HG03354 (cell line): ENCODE data around the gene BORA.
"Not testable (repeated sequence)": the region's sequence is repeated elsewhere in the genome, so short reads cannot be mapped to it uniquely, and the experiment has no call there.

Source experiments
- ATAC-seq: cut with Tn5 transposase; IDR thresholded peaks from one replicate; pipeline ENCODE4 v1.9.1; 2021; ENCODE audit warnings: mild to moderate bottlenecking; ENCODE audit not compliant: unreplicated experiment, poor library complexity, severe bottlenecking

The BORA gene

GRCh38 chr13:72727417-72728289 is at the start of gene BORA, which contains the start of gene MZT1:
BORA (plus strand) TSS chr13:72727923; CDS start chr13:72728941, 1,018 bp downstream.
MZT1 (minus strand) TSS chr13:72727629; CDS start chr13:72727602, 27 bp downstream.
- ATAC-seq = peak; percentile 94

DNA sequence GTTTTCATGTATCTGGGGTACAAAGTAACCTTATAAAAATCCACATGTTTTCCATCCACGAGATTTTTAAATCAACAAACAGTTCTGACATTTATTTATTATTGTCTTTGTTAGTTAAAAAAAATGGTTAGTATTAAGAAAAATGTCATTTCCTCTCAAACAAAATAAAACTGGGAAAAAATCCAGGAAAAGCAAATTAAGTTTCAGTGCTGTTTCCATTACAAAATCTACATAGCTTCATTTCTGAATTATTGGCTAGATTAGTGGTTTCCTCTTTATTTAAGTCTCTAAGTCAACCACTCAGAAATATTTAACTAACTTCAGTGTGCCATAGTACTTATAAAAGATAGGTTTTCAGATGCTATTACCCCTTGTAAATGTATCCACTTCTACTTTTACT is 49.4 kb upstream of the BORA start:
- ATAC-seq = no peak

GRCh38 chr13:72680353-72680752 is 47.4 kb upstream of the BORA start:
- no peak for ATAC-seq

GRCh38 chr13:72686766-72687165 is 41.0 kb upstream of the BORA start:
- no peak for ATAC-seq

GRCh38 chr13:72689181-72689696 is 38.5 kb upstream of the BORA start:
- ATAC-seq = no peak

GRCh38 chr13:72692884-72693514 is 34.7 kb upstream of the BORA start:
- ATAC-seq = no peak

DNA sequence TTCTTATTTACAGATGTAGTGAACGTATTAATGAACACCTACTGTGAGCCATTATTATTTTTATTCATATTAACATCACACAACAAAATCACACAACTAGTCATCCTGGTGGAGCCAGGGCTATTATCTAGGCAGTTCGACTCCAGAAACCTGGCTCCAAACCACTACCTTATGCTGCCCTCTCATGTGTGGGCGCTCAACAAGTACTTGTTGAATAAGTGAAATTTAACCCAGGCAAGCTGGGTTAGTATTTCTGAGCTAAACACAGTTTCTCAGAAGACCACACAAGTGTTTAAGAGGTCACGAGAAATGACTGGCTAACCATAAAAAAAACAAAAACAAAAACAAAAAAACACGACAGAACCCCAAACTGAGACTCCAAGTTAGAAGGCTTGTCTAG is 33.9 kb upstream of the BORA start:
- no peak for ATAC-seq

GRCh38 chr13:72694314-72694713 is 33.4 kb upstream of the BORA start:
- no peak for ATAC-seq

DNA sequence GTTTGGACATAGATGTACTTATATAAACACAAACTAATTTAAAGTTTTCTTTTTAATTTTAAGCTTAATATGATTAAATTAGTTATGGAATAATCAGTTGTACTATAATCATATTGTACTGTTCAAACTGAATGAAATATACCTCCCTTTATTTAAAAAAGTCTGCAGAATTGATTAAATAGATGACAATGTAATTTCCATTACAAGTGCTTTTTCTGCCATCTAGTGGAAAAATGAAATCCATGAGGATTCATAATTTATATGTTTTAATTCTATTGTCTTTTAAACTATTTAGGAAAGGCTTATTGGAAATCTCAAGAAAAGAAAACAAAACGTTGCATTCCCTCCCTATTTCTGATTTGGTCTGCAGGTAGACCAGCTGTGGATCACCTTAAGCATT is 31.1 kb upstream of the BORA start:
- ATAC-seq = no peak

DNA sequence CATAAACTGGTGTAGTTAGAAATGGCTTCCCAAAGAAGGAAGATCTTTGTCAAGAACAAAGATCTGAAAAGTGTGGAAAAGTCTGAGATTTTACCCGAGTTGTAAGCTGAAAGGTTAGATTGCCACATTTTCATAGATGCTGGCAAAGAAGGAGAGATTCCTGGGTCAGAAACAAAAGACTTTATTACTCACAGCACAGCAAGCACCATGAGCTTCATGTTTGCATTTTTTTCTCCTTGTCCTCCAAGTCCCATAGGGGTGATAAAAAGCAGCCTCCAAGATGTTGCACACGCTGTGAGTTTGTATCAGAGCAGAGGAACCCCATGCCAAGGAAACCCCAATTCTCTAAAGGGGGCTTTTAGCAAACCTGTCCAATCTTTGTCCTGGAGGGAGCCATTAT is 29.6 kb upstream of the BORA start:
- ATAC-seq = no peak

DNA sequence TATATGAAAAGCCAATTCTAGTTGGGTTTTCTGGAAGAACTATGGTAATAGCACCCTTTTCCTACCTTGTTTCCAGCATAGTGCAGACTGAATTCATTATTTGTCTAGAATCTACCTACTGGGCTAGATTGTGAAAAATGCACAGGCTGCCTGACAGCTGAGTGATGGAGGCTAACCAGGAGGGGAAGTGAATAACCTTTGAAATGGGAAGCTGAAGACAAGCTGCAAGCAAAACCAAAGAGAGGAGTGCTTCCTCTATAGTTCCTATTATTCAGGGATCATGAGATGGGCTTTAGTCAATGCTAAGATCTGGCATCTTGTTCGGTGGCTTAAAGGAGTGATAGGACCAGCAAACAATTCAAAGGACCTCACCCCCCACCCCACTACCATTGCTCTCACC is 27.2 kb upstream of the BORA start:
- no peak for ATAC-seq

DNA sequence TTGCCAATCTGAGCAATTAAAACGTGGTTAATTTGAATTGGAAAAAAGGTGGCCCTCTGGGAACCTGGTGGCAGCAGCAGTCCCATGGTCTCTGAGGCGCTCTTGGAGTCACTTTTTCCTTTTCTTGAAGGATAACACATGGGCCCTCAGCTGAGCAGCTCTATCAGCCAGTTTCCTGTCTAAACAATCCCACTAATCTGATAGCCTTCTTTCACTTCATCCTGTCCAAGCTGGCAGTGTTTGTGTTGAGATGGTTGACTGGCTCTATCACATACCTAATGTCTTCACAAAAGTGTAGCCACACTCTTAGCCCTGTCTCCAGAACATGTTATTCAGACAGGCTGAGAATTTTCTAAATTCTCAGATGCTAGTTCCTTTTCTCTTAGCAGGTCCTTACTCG is 10.9 kb upstream of the BORA start:
- ATAC-seq = no peak

GRCh38 chr13:72726185-72726584 is 1.5 kb upstream of the BORA start:
- ATAC-seq = not testable (repeated sequence)

- peak; percentile 37 for ATAC-seq
Observed at GRCh38 chr13:72726726-72727416, 852 bp upstream of the BORA start.

- no peak for ATAC-seq
Observed at GRCh38 chr13:72728290-72728605, 525 bp downstream of the BORA start.

- no peak for ATAC-seq
Observed at GRCh38 chr13:72737033-72737432, 9.3 kb downstream of the BORA start.

GRCh38 chr13:72740015-72740414 is 12.3 kb downstream of the BORA start:
- no peak for ATAC-seq

- peak; percentile 46 for ATAC-seq
Observed at GRCh38 chr13:72745260-72745659, 17.5 kb downstream of the BORA start.

- ATAC-seq = no peak
Observed at GRCh38 chr13:72751220-72751619, 23.5 kb downstream of the BORA start.

- no peak for ATAC-seq
Observed at GRCh38 chr13:72754111-72754510, 26.4 kb downstream of the BORA start.
